ENCODE data around the gene ITPR3.

Gene ITPR3

GRCh38 chr6:33610779-33611732 lies 10.1 kb upstream of the ITPR3 start:
- TF ChIP-seq USF1 (IDR thresholded peaks at IDR 0.05), result no peak

GRCh38 chr6:33613146-33613794 lies 7.9 kb upstream of the ITPR3 start:
- TF ChIP-seq REST (IDR thresholded peaks at IDR 0.05; ENCODE audit: low read depth) (no peak), TEAD4 (IDR thresholded peaks at IDR 0.05) (no peak), CEBPB (IDR thresholded peaks at IDR 0.05) (no peak)

GRCh38 chr6:33613795-33614168 lies 7.3 kb upstream of the ITPR3 start:
- TF ChIP-seq USF1 (IDR thresholded peaks at IDR 0.05) (no peak), ZBTB7A (IDR thresholded peaks at IDR 0.05; ENCODE audit: low read depth) (no peak), EP300 (IDR thresholded peaks at IDR 0.05; ENCODE audit: borderline replicate concordance) (no peak), FOXM1 (IDR thresholded peaks at IDR 0.05; ENCODE audit: borderline replicate concordance, low read depth) (no peak), CEBPB (IDR thresholded peaks at IDR 0.05) (no peak), MAX (IDR thresholded peaks at IDR 0.05) (no peak), YY1 (IDR thresholded peaks at IDR 0.05; ENCODE audit: low read depth) (no peak), CREB1 (IDR thresholded peaks at IDR 0.05; ENCODE audit: low read depth) (no peak), TCF12 (IDR thresholded peaks at IDR 0.05; ENCODE audit: low read depth) (no peak), EGR1 (IDR thresholded peaks at IDR 0.05) (no peak), NFIC (IDR thresholded peaks at IDR 0.05) (no peak), TEAD4 (IDR thresholded peaks at IDR 0.05) (no peak), TAF1 (IDR thresholded peaks at IDR 0.05; ENCODE audit: low read depth) (no peak), REST (IDR thresholded peaks at IDR 0.05; ENCODE audit: low read depth) (no peak), RAD21 (IDR thresholded peaks at IDR 0.05; ENCODE audit: low read depth) (no peak)

- no peak for TF ChIP-seq TAF1 (IDR thresholded peaks at IDR 0.05; ENCODE audit: low read depth)
- TF ChIP-seq CEBPB (IDR thresholded peaks at IDR 0.05), result no peak
- no peak for TF ChIP-seq EP300 (IDR thresholded peaks at IDR 0.05; ENCODE audit: borderline replicate concordance)
- no peak for TF ChIP-seq TCF12 (IDR thresholded peaks at IDR 0.05; ENCODE audit: low read depth)
- TF ChIP-seq ZBTB7A (IDR thresholded peaks at IDR 0.05; ENCODE audit: low read depth), result no peak
Measured at GRCh38 chr6:33616113-33616512, 5.0 kb upstream of the ITPR3 start.

- TF ChIP-seq FOXM1 (IDR thresholded peaks at IDR 0.05; ENCODE audit: borderline replicate concordance, low read depth) (no peak), ZBTB7A (IDR thresholded peaks at IDR 0.05; ENCODE audit: low read depth) (no peak), USF1 (IDR thresholded peaks at IDR 0.05) (no peak), TCF12 (IDR thresholded peaks at IDR 0.05; ENCODE audit: low read depth) (no peak), RAD21 (IDR thresholded peaks at IDR 0.05; ENCODE audit: low read depth) (no peak), YY1 (IDR thresholded peaks at IDR 0.05; ENCODE audit: low read depth) (no peak), NFIC (IDR thresholded peaks at IDR 0.05) (no peak), TAF1 (IDR thresholded peaks at IDR 0.05; ENCODE audit: low read depth) (no peak), REST (IDR thresholded peaks at IDR 0.05; ENCODE audit: low read depth) (no peak), CREB1 (IDR thresholded peaks at IDR 0.05; ENCODE audit: low read depth) (no peak), CEBPB (IDR thresholded peaks at IDR 0.05) (no peak), EP300 (IDR thresholded peaks at IDR 0.05; ENCODE audit: borderline replicate concordance) (no peak), EGR1 (IDR thresholded peaks at IDR 0.05) (no peak), TEAD4 (IDR thresholded peaks at IDR 0.05) (no peak)
Measured at GRCh38 chr6:33616913-33617312, 4.2 kb upstream of the ITPR3 start.

All from Ishikawa (cell line).